Measurements from ENCODE around the gene GAPDH. TPM values are rescaled to one million over a fixed set of nuclear protein-coding genes. Genes with fewer than 3 reads are reported as not detected.
A peak's percentile ranks its signal among the peaks of the same experiment; 100 is the strongest.

The GAPDH gene
- polyA plus RNA-seq, 1 of the 3 experiments (the other 2 are of a cell fraction): 8,077 TPM

DNA sequence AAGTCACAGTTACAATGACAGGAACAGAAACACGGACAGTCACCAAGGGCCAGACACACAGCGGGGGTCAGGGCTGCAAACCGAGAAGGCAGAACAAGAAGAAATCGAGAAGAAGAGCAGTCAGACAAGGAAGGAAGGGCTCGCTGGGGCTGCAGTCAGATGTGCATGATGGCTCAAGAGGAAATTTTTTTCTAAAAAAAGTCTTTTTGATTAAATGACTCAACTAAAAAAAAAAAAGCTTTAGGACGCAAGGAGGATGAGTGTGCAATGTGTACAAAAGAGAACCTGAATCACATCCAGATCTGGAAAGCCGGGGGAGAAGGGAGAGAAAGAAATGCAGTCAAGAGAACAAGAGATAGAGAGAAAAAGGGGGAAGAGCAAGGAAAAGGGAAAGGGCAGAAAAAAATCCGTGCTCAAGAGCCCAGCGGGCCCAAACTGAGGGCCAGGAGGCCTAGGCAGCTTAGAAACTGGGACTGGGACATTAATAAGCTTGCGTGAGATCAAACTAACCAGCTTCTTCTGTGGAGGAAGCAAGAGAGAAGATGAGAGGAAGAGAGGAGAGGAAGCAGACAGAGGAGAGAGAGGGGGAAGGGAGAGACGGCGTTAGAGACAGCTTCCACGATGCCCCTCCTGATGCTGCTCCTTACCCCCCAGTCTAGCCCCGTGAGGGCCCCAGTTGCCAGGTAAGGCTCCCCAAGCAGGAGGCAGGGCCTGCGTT, 14.8 kb downstream of the GAPDH start (continued):
- TF ChIP-seq CHD2 (IDR thresholded peaks at IDR 0.05; ENCODE audit: low read length, partially characterized antibody): no peak
- TF ChIP-seq SIN3A (IDR thresholded peaks at IDR 0.05; ENCODE audit: borderline replicate concordance, low read depth, low read length): no peak
- TF ChIP-seq, protein P1, sequence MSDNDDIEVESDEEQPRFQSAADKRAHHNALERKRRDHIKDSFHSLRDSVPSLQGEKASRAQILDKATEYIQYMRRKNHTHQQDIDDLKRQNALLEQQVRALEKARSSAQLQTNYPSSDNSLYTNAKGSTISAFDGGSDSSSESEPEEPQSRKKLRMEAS (IDR thresholded peaks at IDR 0.05; ENCODE audit: low read depth): no peak
- TF ChIP-seq, protein P2, sequence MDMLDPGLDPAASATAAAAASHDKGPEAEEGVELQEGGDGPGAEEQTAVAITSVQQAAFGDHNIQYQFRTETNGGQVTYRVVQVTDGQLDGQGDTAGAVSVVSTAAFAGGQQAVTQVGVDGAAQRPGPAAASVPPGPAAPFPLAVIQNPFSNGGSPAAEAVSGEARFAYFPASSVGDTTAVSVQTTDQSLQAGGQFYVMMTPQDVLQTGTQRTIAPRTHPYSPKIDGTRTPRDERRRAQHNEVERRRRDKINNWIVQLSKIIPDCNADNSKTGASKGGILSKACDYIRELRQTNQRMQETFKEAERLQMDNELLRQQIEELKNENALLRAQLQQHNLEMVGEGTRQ (IDR thresholded peaks at IDR 0.05; ENCODE audit: borderline replicate concordance, low read depth, low read length): no peak
- TF ChIP-seq, protein P3, sequence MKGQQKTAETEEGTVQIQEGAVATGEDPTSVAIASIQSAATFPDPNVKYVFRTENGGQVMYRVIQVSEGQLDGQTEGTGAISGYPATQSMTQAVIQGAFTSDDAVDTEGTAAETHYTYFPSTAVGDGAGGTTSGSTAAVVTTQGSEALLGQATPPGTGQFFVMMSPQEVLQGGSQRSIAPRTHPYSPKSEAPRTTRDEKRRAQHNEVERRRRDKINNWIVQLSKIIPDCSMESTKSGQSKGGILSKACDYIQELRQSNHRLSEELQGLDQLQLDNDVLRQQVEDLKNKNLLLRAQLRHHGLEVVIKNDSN (IDR thresholded peaks at IDR 0.05; ENCODE audit: borderline replicate concordance, low read depth): no peak
- TF ChIP-seq YY1 (IDR thresholded peaks at IDR 0.05; ENCODE audit: low read depth): no peak
- TF ChIP-seq JUND (IDR thresholded peaks at IDR 0.05): peak; percentile 71

DNA sequence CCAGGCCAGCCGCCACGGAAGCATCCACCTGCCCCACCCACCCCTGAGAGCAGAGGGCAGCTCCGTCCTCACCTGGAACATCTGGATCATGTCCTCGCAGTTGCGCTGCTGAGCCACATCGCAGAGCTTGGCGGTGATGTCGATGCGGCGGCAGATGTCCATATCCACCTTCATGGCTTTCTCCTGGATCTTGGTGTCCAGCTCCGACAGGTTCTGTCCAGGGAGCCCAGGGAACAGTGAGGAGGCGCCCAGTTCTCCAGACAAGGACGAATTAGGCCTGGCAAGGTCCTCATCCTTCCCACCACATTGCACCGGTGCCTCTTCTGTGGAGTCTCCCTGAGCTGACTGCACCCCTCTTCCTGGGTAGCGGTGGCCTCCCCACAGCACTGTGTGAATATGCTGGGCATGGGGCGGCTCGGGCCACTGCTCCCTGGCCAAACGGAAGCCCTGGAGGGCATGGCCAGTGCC, 15.4 kb downstream of the GAPDH start:
- Histone ChIP-seq H3K4me1 (ENCODE audit: control insufficient read depth in 1 of 2, insufficient read depth in 2 of 2, low read depth in 1 of 2, low read length in 1 of 2) (peaks cover 33 to 65% of the 10 kb centered on the region in 2 experiments), H3K36me3 (replicated peaks in 1 of 2; ENCODE audit: control insufficient read depth in 1 of 2, insufficient read depth in 2 of 2, low read length in 1 of 2) (peaks cover 12 to 24% of the 10 kb centered on the region in 2 experiments), H3K79me2 (ENCODE audit: insufficient read depth) (peaks cover 88% of the 10 kb centered on the region), H3K27ac (ENCODE audit: low read depth in 2 of 2, low read length in 1 of 2) (peak overlapping the region in 1 of 2 experiments; percentile 93; a peak in 2 of 4 replicates), H3K4me3 (ENCODE audit: low read depth in 2 of 2, low read length in 1 of 2) (no peak overlapping the region), H3K9ac (peak overlapping the region; percentile 59), H3K27me3 (ENCODE audit: insufficient read depth) (no peaks in the 10 kb centered on the region), H4K20me1 (ENCODE audit: insufficient read depth) (peaks cover 9% of the 10 kb centered on the region; the same call in 1 of the 2 replicates), H3K9me2 (no peaks in the 10 kb centered on the region), H3F3A (replicated peaks; ENCODE audit: insufficient read depth) (peaks cover 57% of the 10 kb centered on the region), H3K4me2 (peak overlapping the region; percentile 91), H2AFZ (ENCODE audit: low read depth) (no peak overlapping the region), H3K9me3 (no peaks in the 10 kb centered on the region)
- DNase-seq: no peak
- no peak for TF ChIP-seq SIN3A (IDR thresholded peaks at IDR 0.05; ENCODE audit: borderline replicate concordance, low read depth, low read length)
- no peak for TF ChIP-seq SMC3 (IDR thresholded peaks at IDR 0.05; ENCODE audit: low read depth, low read length)
- TF ChIP-seq TEAD4 (IDR thresholded peaks at IDR 0.05; ENCODE audit: borderline replicate concordance, insufficient read depth): no peak
- no peak for TF ChIP-seq GATA2 (CRISPR knock-in tag; IDR thresholded peaks at IDR 0.05)
- 89% methylated on average over 13 of the region's 18 CpGs for WGBS (ENCODE audit: low lambda C conversion rate)
- POLR2A ChIA-PET: interaction anchor here (4.3 to 6.1 kb wide), 2 partner anchors 12 to 15 kb away, joined by 21 to 73 read pairs; partner anchors contain the start of gene GAPDH
- CTCF ChIA-PET: interaction anchor here (1.1 to 14.7 kb wide), 4 partner anchors 8 to 15 kb away, joined by 3 to 228 read pairs (median 36); partner anchors contain the start of gene GAPDH
